GM18526 (cell line): ENCODE measurements around the gene LCT.

Experiments
- POLR2A ChIP-seq: IDR thresholded peaks from 3 replicates; pipeline ENCODE4 v1.6.1; 2011; ENCODE audit not compliant: insufficient read length; ENCODE audit errors: extremely low read depth

Gene LCT

GRCh38 chr2:135843671-135844070 is 6.7 kb upstream of the LCT start:
- TF ChIP-seq POLR2A, result no peak

GRCh38 chr2:135840601-135841000 is 3.6 kb upstream of the LCT start:
- no peak for TF ChIP-seq POLR2A

DNA sequence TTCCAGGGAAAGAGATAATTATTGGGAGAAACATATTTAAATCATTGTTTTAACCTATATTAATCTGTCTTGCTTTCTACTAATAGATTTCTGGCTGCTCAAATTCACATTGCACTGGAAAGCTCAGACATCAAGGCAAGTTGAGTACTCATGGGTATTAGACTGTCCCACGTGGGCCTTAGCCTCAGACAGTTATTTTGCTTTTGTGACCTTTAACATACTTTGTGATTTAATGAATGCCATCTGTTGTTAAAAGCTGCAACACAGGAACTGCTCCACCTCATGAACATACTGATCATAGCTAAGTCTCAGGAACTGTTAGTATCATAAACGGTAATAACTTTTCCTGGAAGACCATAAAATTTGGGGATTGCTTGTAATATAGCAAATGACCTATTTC is 2.7 kb upstream of the LCT start:
- no peak for TF ChIP-seq POLR2A

DNA sequence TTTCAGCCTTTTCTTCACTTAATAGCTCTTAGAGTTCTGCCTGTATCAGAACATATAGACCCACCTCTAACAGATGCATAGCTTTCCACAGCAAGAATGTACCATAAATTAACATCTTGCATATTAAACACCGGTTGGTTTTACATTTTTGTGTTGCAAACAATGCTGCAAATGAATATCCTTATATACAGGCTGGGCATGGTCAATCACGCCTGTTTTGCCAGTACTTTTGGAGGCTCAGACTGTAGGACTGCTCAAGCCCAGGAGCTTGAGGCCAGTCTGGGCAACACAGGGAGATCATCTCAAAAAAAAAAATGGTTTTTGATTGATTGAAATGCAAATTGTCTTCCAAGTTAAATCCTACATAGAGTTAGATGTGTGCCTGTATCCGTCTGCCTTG is 1.5 kb upstream of the LCT start:
- TF ChIP-seq POLR2A, result no peak

DNA sequence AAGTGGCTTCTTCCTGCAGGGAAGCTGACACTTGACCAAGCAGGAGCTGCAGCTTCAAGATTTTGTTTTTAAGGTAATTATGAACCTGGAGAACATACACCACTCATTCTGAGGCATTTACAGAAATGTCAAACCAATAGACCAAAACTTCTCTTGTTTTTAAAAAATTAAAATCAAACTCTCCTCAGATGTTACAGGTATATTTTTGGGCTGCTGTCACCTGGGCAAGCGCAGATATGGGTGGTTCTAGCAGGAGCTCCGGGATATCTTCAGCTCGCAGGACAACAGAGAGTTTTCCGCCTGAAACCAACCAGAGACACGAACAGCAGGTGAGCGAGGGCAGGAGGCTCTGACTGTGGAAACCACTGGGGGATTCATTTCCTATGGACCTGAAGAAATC is 4.1 kb downstream of the LCT start:
- TF ChIP-seq POLR2A, result no peak

DNA sequence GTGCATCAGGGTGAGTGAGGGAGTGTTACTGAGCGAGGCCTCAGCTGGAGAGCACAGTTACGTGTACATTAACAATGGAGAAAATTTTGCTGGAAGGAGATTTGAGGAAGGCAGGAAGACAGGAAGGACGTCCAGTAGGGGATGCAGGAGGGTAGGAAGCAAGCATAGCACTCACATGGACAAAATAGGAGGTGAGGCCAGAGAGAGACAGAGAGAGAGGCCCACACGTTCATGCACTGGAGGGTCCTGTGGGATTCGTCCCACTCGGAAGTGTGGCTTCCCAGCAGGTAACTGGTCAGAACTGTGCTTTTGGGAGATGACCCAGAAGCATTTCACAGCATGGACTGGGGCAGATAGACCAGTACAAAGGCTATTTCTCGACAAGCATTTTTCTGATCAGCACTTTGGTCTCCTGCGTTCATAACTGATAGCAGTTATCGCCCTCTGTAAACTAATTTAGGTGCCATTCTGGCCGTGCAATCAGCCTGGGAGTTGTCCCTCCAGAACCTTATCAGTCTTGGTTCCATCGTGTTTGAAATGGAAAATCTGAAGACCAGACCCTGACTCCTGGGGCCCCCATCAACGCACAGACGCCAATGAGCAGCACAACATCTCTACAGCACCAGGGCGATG is 5.7 kb downstream of the LCT start:
- TF ChIP-seq POLR2A, result no peak

DNA sequence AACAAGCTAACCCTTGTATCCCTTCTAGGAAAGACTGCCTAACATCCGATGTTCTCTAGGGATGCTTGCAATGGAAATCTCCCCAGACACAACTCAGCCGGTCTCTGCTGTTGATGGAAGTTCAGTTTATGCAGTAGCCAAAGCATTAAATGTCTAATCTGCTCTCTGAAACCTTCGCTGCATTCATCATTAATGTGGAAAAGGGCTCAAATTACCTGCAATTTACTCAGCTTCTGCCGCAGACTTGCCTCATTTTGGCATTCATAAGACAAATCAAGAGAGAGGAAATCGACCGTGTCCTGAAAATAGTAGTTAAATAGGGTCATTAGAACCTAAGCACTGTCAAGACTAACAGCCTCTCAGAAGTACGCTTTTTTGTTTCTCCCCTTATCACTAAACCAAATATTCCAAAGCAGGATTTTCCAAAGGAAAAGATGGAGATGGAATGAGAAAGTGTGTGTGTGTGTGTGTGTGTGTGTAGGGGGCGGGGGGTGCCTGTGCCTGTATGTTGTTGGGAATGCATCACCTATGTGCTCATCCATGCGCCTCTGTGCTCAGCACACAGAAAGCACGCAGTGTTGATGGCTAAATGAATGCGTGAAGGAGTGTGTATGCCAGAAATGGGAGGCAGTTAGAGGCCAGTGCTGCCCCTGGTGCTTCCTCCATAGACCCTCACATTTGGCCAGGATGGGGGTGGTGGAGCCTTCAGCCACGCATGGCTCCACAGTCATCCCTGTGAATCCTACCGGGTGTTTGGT is 7.4 kb downstream of the LCT start:
- TF ChIP-seq POLR2A, result no peak

DNA sequence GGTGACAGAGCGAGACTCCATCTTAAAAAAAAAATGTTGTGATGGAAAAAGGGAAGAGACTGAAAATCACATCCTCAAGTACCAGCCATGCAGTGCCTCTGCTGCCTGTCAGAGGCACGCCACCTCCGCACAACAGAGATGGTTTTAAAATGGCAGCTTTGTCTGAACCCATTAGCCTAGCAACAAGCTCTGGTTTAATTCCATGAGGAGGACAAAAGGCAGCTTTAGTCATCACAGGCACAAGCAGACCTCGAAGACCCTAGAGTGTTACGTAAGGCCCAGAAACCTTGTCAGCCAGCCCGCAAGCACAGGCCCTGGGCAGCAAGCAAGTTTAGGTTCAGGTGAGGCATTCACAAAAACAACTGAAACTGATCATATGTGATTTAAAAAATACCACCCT is 10.4 kb downstream of the LCT start:
- no peak for TF ChIP-seq POLR2A

DNA sequence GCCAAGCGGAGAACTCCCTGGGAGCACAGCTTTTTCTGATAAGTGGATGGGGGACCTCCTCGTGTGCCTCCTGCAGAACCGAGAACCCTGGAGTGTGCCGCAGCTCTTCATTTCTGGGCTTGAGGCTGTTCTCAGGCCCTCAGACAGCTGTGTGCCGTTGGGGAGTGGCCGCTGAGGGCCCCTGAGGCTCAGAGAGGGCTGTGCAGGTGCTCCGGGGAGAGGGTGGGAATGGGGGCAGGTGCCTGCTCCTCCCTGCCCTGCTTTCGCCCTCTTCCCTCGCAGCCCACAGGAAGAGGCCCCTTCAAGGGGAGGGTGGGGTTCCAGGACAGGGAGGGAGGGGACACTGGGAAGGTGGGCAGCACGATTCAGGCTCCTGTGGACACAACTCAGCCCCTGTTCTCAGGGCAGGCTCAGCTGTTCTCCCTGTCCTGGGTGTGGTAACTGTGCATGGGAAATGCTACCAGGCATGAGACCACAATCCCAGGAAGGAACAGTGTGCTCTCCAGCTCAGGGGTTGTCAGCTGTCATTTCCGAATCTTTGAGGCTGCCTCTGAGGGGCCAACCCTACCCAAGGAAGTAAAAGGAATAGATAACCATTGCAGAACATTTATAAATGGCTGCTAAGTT is 11.3 kb downstream of the LCT start:
- TF ChIP-seq POLR2A, result no peak

GRCh38 chr2:135825131-135825530 is 11.9 kb downstream of the LCT start:
- TF ChIP-seq POLR2A, result no peak

- no peak for TF ChIP-seq POLR2A
These were observed 14.1 kb downstream of the LCT start for GRCh38 chr2:135822855-135823254.

DNA sequence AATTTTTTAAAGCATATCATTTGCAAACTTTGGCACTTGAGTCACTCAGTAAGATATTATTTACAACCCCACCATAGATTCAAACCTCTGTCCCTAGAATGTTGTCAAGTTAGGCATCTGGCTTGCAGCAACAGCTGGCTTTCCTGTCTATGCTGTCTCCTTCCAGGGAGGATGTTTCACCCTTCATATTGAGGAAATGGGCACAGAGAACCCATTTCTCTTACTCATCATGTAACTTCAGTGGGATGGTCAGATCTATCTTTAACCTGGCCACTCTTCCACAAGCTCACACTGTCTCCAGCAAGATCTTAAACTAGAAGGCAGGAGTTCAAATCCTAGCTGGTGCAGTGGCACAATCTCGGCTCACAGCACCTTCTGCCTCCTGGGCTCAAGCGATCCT is 15.8 kb downstream of the LCT start:
- TF ChIP-seq POLR2A, result no peak

DNA sequence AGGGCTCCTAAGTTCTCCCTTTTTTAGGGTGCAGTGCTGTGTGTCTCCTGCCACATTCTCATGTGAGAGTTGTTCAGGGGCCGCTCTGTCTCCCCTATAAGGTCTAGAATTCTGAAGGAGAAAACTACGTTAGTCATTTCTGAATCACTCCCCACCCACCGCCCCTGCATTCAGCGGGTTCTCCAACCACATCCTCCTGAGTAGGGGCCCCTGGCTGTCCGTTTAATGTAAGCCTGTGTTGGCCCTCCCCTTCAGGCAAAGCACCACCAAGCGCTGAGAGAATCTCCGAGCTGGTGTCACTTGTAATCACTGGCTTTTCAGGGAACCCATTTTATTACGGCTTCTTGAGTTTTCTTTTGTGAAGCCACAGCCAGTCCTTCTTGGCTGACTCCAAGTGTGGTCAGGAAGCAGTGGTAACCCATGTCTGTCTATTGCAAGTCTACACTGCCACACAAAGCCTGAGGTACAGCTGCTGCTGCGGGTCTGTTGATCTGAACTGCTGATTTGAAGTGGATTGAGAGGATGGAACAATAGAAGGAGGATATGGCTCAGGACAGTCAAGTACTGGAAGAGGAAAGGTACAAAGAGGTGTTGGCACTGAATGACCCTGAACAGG is 16.9 kb downstream of the LCT start:
- TF ChIP-seq POLR2A, result no peak

GRCh38 chr2:135818937-135819610 is 17.9 kb downstream of the LCT start:
- TF ChIP-seq POLR2A, result no peak

GRCh38 chr2:135817951-135818350 is 19.0 kb downstream of the LCT start:
- no peak for TF ChIP-seq POLR2A
